Astrocyte (in vitro differentiated cells and primary cell): ENCODE measurements around the gene DIP2A. TPM values are rescaled to one million over a fixed set of nuclear protein-coding genes. Genes with fewer than 3 reads are reported as not detected.

Source experiments
- DNase-seq: peaks from one replicate; pipeline ENCODE4 v3.0.0-alpha.2; 2010; ENCODE audit warnings: low read depth
- FAIRE-seq: peaks from 2 replicates; lab custom pipeline; 2011; peaks lifted over from hg19 to GRCh38; lab: Jason Lieb, UNC
- H2AFZ ChIP-seq: 2 replicates; pipeline ENCODE4 v1.6.0; 2012; ENCODE audit warnings: low read depth, low read length, inconsistent platforms
- H3K27ac ChIP-seq: 2 replicates; pipeline ENCODE4 v1.5.1; 2011; ENCODE audit warnings: low read depth, low read length, inconsistent platforms
- H3K27me3 ChIP-seq: 2 replicates; pipeline ENCODE4 v1.6.0; 2011; ENCODE audit warnings: low read length, inconsistent platforms; ENCODE audit not compliant: insufficient read depth
- H3K36me3 ChIP-seq: 2 replicates; pipeline ENCODE4 v1.5.1; 2011; ENCODE audit warnings: low read length, inconsistent platforms; ENCODE audit not compliant: insufficient read depth
- H3K4me1 ChIP-seq: 2 replicates; pipeline ENCODE4 v1.5.1; 2011; ENCODE audit warnings: low read length, inconsistent platforms; ENCODE audit not compliant: insufficient read depth
- H3K4me2 ChIP-seq: 2 replicates; pipeline ENCODE4 v1.6.0; 2012; ENCODE audit warnings: low read length, inconsistent platforms
- H3K4me3 ChIP-seq: 2 replicates; pipeline ENCODE4 v1.5.1; 2011; ENCODE audit warnings: low read depth, mild to moderate bottlenecking, low read length, inconsistent platforms; ENCODE audit not compliant: insufficient read depth
- H3K79me2 ChIP-seq: 2 replicates; pipeline ENCODE4 v1.6.0; 2012; ENCODE audit warnings: mild to moderate bottlenecking, low read length, inconsistent platforms; ENCODE audit not compliant: insufficient read depth
- H3K9ac ChIP-seq: 2 replicates; pipeline ENCODE4 v1.6.0; 2012; ENCODE audit warnings: mild to moderate bottlenecking, low read length, inconsistent platforms
- H3K9me3 ChIP-seq: 2 replicates; pipeline ENCODE4 v1.5.1; 2012; ENCODE audit warnings: low read depth, mild to moderate bottlenecking, low read length, inconsistent platforms; ENCODE audit not compliant: insufficient read depth
- H4K20me1 ChIP-seq: 2 replicates; pipeline ENCODE4 v1.6.0; 2012; ENCODE audit warnings: low read length, inconsistent platforms; ENCODE audit not compliant: insufficient read depth
- H3K27ac Mint-ChIP-seq: one replicate; pipeline ENCODE4 v1.8.0; 2021; ENCODE audit warnings: mild to moderate bottlenecking, mixed read lengths; ENCODE audit not compliant: unreplicated experiment
- H3K27me3 Mint-ChIP-seq: one replicate; pipeline ENCODE4 v1.8.0; 2021; ENCODE audit warnings: low read depth, mixed read lengths; ENCODE audit not compliant: unreplicated experiment
- H3K36me3 Mint-ChIP-seq: one replicate; pipeline ENCODE4 v1.8.0; 2021; ENCODE audit warnings: low read depth, mixed read lengths; ENCODE audit not compliant: unreplicated experiment
- H3K4me1 Mint-ChIP-seq: one replicate; pipeline ENCODE4 v1.8.0; 2021; ENCODE audit warnings: low read depth, mixed read lengths; ENCODE audit not compliant: unreplicated experiment
- H3K4me3 Mint-ChIP-seq: one replicate; pipeline ENCODE4 v1.8.0; 2021; ENCODE audit warnings: mild to moderate bottlenecking, moderate library complexity, mixed read lengths; ENCODE audit not compliant: unreplicated experiment
- H3K9me3 Mint-ChIP-seq: one replicate; pipeline ENCODE4 v1.8.0; 2021; ENCODE audit warnings: mild to moderate bottlenecking, mixed read lengths; ENCODE audit not compliant: unreplicated experiment
- EZH2 ChIP-seq: IDR thresholded peaks from 2 replicates; pipeline ENCODE4 v1.6.1; 2012; ENCODE audit warnings: mild to moderate bottlenecking, low read length, inconsistent platforms; ENCODE audit not compliant: insufficient read depth
- total RNA-seq: library from RNA; stranded (reverse); gene quantifications from 2 replicates; pipeline ENCODE4 v1.2.1, GENCODE V29; 2021
- TF ChIP-seq, protein P1 (sequence below): IDR thresholded peaks from 2 replicates; pipeline ENCODE4 v1.5.1; 2011; ENCODE audit warnings: low read depth, mild to moderate bottlenecking, inconsistent platforms, low read length, moderate library complexity; ENCODE audit not compliant: insufficient read depth

DIP2A gene
- total RNA-seq, 1 donor from 2014 or later = 35.4 TPM

DNA sequence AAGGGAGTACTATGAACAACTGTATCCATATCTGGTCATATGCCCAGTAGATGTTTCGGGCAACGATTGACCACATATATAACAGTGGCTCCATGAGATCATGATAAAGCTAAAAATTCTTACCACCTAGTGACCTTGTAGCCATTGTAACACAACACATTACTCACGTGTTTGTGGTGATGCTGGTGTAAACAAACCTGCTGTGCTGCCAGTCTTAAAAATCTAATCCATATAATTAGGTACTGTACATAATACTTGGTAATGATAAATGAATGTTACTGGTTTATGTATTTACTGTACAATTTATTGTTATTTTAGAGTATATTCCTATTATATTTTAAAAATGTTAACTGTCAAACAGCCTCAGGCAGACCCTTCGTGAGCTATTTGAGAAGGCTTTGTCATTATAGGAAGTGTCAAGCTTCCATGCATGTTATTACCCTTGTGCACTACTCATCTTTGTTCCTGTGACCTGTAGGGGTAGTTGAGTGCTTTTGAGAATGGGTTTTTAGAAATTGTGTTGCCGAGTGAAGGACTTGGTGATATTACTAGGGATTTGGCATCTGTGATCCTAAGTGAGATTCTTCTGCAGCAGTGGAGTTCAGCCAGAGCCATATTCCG lies 23.6 kb downstream of the DIP2A start:
- FAIRE-seq = no peak
- Mint-ChIP-seq H3K36me3 (peaks cover 11% of the 10 kb centered on the region), H3K27ac (no peak overlapping the region), H3K4me1 (no peaks in the 10 kb centered on the region), H3K9me3 (no peaks in the 10 kb centered on the region), H3K27me3 (no peaks in the 10 kb centered on the region), H3K4me3 (no peak overlapping the region)
- no peak overlapping the region for H3K4me2 ChIP-seq
- peaks cover 62% of the 10 kb centered on the region for H4K20me1 ChIP-seq
- H3K4me3 ChIP-seq = no peak overlapping the region
- TF ChIP-seq, protein P1, sequence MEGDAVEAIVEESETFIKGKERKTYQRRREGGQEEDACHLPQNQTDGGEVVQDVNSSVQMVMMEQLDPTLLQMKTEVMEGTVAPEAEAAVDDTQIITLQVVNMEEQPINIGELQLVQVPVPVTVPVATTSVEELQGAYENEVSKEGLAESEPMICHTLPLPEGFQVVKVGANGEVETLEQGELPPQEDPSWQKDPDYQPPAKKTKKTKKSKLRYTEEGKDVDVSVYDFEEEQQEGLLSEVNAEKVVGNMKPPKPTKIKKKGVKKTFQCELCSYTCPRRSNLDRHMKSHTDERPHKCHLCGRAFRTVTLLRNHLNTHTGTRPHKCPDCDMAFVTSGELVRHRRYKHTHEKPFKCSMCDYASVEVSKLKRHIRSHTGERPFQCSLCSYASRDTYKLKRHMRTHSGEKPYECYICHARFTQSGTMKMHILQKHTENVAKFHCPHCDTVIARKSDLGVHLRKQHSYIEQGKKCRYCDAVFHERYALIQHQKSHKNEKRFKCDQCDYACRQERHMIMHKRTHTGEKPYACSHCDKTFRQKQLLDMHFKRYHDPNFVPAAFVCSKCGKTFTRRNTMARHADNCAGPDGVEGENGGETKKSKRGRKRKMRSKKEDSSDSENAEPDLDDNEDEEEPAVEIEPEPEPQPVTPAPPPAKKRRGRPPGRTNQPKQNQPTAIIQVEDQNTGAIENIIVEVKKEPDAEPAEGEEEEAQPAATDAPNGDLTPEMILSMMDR = no peak
- no peak for TF ChIP-seq EZH2
- H3K9me3 ChIP-seq = no peaks in the 10 kb centered on the region
- DNase-seq = no peak
- no peaks in the 10 kb centered on the region for H3K27me3 ChIP-seq
- H3K4me1 ChIP-seq = no peaks in the 10 kb centered on the region
- H3K36me3 ChIP-seq = peaks cover 8% of the 10 kb centered on the region
- peaks cover 60% of the 10 kb centered on the region for H3K79me2 ChIP-seq
- no peak overlapping the region for H3K27ac ChIP-seq
- no peak overlapping the region for H2AFZ ChIP-seq
- no peak overlapping the region for H3K9ac ChIP-seq

DNA sequence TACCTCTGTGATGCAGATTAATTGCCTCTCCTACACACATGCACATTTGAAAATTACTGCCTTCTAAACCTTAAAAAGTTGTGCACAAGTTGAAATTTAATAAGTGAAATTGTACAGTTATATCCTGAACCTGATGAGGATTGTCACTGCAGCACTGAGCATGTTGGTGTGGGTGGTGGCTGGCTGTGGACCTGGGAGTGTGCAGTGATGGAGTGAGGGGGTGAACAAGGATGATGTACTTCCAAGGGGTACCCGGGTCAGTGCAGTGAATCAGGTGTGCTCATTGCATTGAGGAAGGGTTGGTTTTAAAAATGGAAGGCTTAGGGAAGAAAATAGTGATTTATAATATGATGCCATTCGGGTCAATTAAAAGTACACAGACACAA lies 24.1 kb downstream of the DIP2A start:
- TF ChIP-seq EZH2 = no peak
- Mint-ChIP-seq H3K4me1 (no peaks in the 10 kb centered on the region), H3K27ac (no peak overlapping the region), H3K27me3 (no peaks in the 10 kb centered on the region), H3K36me3 (peaks cover 11% of the 10 kb centered on the region), H3K9me3 (no peaks in the 10 kb centered on the region), H3K4me3 (no peak overlapping the region)
- Histone ChIP-seq H3K9me3 (no peaks in the 10 kb centered on the region), H2AFZ (no peak overlapping the region), H3K9ac (no peak overlapping the region), H3K27ac (no peak overlapping the region), H3K36me3 (peaks cover 8% of the 10 kb centered on the region), H3K79me2 (peaks cover 57% of the 10 kb centered on the region), H3K4me2 (no peak overlapping the region), H3K27me3 (no peaks in the 10 kb centered on the region), H4K20me1 (peaks cover 59% of the 10 kb centered on the region), H3K4me3 (no peak overlapping the region), H3K4me1 (no peaks in the 10 kb centered on the region)
- FAIRE-seq = no peak
- DNase-seq = no peak

DNA sequence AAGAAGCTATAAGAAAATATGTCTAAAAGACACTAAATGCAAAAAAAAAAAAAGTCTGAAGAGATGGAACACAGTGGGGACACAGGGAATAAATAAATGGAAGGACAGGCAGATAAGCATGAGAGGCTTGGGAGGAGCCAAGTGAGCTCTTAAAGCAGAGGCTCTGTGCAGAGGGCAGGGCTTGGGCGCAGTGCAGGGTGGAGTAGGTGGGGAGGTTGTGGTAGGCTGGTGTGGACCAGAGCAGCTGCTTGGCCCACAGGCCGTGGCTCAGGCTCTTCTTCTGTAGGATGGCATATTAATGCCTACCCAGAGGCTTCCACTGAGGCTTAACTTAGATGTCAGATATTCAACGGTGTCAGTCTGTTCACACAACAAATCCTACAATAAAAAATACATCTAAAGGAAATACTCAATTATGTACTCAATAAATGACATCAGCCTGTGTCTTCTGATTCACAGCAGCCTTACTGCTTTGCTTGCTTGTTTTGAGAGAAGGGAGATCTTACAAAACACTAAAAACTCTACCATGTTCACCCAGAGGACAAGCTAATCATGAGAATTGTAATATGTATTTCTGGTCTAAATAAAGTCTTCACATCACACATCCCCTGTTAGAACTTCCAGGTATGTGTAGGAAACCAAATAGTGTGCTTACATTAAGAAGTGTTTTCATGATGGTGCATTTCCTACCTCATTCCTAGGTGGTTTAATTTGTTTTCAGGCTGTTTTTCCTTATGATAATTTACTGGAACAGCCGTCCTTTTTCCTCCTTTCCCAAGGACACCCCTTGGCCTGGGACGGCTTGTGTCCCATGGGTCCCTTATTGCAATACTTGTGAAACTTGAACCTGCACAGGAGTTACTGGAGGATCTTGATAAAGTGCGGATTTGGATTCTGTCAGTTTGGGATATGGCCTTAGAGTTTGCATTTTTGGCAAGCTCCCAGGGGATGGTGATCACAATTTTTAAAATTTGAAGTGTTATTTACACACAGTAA lies 24.9 kb downstream of the DIP2A start:
- Histone ChIP-seq H3K4me2 (no peak overlapping the region), H3K27me3 (no peaks in the 10 kb centered on the region), H3K4me3 (no peak overlapping the region), H3K4me1 (no peaks in the 10 kb centered on the region), H4K20me1 (peaks cover 54% of the 10 kb centered on the region), H3K9me3 (no peaks in the 10 kb centered on the region), H3K79me2 (peaks cover 55% of the 10 kb centered on the region), H3K36me3 (peaks cover 8% of the 10 kb centered on the region), H2AFZ (no peak overlapping the region), H3K9ac (no peak overlapping the region), H3K27ac (no peak overlapping the region)
- Mint-ChIP-seq H3K4me3 (no peak overlapping the region), H3K4me1 (no peaks in the 10 kb centered on the region), H3K27me3 (no peaks in the 10 kb centered on the region), H3K27ac (no peak overlapping the region), H3K36me3 (peaks cover 11% of the 10 kb centered on the region), H3K9me3 (no peaks in the 10 kb centered on the region)
- no peak for FAIRE-seq
- TF ChIP-seq, protein P1 = no peak
- TF ChIP-seq EZH2 = no peak
- no peak for DNase-seq
